Keratinocyte (primary cell): ENCODE results near the gene OR10H5. TPM values are rescaled to one million over a fixed set of nuclear protein-coding genes. Genes with fewer than 3 reads are reported as not detected.
"Not testable (repeated sequence)": the region's sequence is repeated elsewhere in the genome, so short reads cannot be mapped to it uniquely, and the experiment has no call there.

Experiments
- DNase-seq: peaks from one replicate; pipeline ENCODE4 v3.0.0-alpha.2; 2011; ENCODE audit warnings: low read depth, missing footprints, low spot score
- FAIRE-seq: peaks from 2 replicates; lab custom pipeline; 2011; peaks lifted over from hg19 to GRCh38; lab: Jason Lieb, UNC
- H2AFZ ChIP-seq: 2 replicates; pipeline ENCODE4 v1.6.0; 2012; ENCODE audit warnings: low read length, control low read depth, inconsistent platforms; ENCODE audit not compliant: control insufficient read depth
- H3K27ac ChIP-seq: 2 replicates; pipeline ENCODE4 v1.5.1; 2011; ENCODE audit warnings: low read length; ENCODE audit not compliant: control insufficient read depth, insufficient read depth
- H3K27me3 ChIP-seq: 3 replicates; pipeline ENCODE4 v1.6.0; 2011; ENCODE audit warnings: low read length; ENCODE audit not compliant: control insufficient read depth, insufficient read depth; ENCODE audit errors: extremely low read depth
- H3K36me3 ChIP-seq, 2 experiments: 2 replicates in 1 of 2; 3 replicates in 1 of 2; pipeline ENCODE4 v1.5.1; 2011; ENCODE audit warnings: low read length in 2 of 2, mild to moderate bottlenecking in 1 of 2; ENCODE audit not compliant: control insufficient read depth in 2 of 2, insufficient read depth in 2 of 2; ENCODE audit errors: extremely low read depth in 1 of 2
- H3K4me1 ChIP-seq: 3 replicates; pipeline ENCODE4 v1.5.1; 2011; ENCODE audit warnings: low read length; ENCODE audit not compliant: control insufficient read depth, insufficient read depth; ENCODE audit errors: extremely low read depth
- H3K4me2 ChIP-seq: 3 replicates; pipeline ENCODE4 v1.6.0; 2011; ENCODE audit warnings: low read depth, low read length; ENCODE audit not compliant: control insufficient read depth, insufficient read depth; ENCODE audit errors: extremely low read depth
- H3K4me3 ChIP-seq, 3 experiments: fragments of 200-600 bp in 1 of 3; sonication (generic) in 1 of 3; 2 replicates in 2 of 3; 3 replicates in 1 of 3; pipeline ENCODE4 v1.5.1; 2011 to 2016; ENCODE audit warnings: low read length in 3 of 3, mild to moderate bottlenecking in 3 of 3, control low read depth in 2 of 3, inconsistent platforms in 1 of 3, low read depth in 1 of 3, mixed read lengths in 1 of 3, mixed run types in 1 of 3, moderate library complexity in 1 of 3; ENCODE audit not compliant: control insufficient read depth in 2 of 3, insufficient read depth in 2 of 3; ENCODE audit errors: extremely low read depth in 1 of 3
- H3K79me2 ChIP-seq: 2 replicates; pipeline ENCODE4 v1.6.0; 2012; ENCODE audit warnings: low read length; ENCODE audit not compliant: control insufficient read depth, insufficient read depth
- H3K9ac ChIP-seq: 3 replicates; pipeline ENCODE4 v1.6.0; 2011; ENCODE audit warnings: low read length; ENCODE audit not compliant: control insufficient read depth, insufficient read depth; ENCODE audit errors: extremely low read depth
- H3K9me1 ChIP-seq: 3 replicates; pipeline ENCODE4 v1.6.0; 2011; ENCODE audit warnings: low read length; ENCODE audit not compliant: control insufficient read depth, insufficient read depth; ENCODE audit errors: extremely low read depth
- H3K9me3 ChIP-seq: 2 replicates; pipeline ENCODE4 v1.5.1; 2012; ENCODE audit warnings: low read depth, low read length; ENCODE audit not compliant: control insufficient read depth
- H4K20me1 ChIP-seq: 3 replicates; pipeline ENCODE4 v1.6.0; 2011; ENCODE audit warnings: low read length; ENCODE audit not compliant: control insufficient read depth, insufficient read depth; ENCODE audit errors: extremely low read depth
- EZH2 ChIP-seq: IDR thresholded peaks from one replicate; pipeline ENCODE4 v1.6.1; 2012; ENCODE audit warnings: inconsistent platforms, mild to moderate bottlenecking, low read length, moderate library complexity
- dilution Hi-C: fragments of 300-500 bp; cut with MboI; formaldehyde crosslinking; loops from one replicate; pipeline ENCODE4 v1.7.0; 2020; ENCODE audit warnings: low sequenced_read_pairs; ENCODE audit not compliant: extremely low pct_ligation_motif_present
- polyA plus RNA-seq, 5 experiments: library from polyadenylated mRNA; depleted of rRNA in 3 of 5; stranded (reverse) in 3 of 5; stranded (forward) in 1 of 5; unstranded in 1 of 5; fragments of >200 nt; gene quantifications; 1 replicate in 1 of 5; 2 replicates in 3 of 5; 3 replicates in 1 of 5; pipeline versions ENCODE4 v1.2.1 to v1.2.3, GENCODE V29; 2011 to 2012; ENCODE audit warnings: missing spikeins in 2 of 5, low read depth in 1 of 5, low replicate concordance in 1 of 5
- TF ChIP-seq, protein P1 (sequence below), 3 experiments: IDR thresholded peaks in 1 of 3; conservative IDR thresholded peaks in 1 of 3; optimal IDR thresholded peaks in 1 of 3; 2 replicates in 2 of 3; 3 replicates in 1 of 3; pipeline versions ENCODE3 to v1.5.1; 2011; ENCODE audit warnings: low read length in 3 of 3, mild to moderate bottlenecking in 3 of 3, moderate library complexity in 2 of 3, control low read depth in 1 of 3, inconsistent platforms in 1 of 3; ENCODE audit not compliant: insufficient read depth in 2 of 3; ENCODE audit errors: extremely low read depth in 1 of 3

OR10H5 gene
- polyA plus RNA-seq, 1 donor (not counting 4 experiments of a cell fraction or from before 2014, with no cell fraction given), result not detected

DNA sequence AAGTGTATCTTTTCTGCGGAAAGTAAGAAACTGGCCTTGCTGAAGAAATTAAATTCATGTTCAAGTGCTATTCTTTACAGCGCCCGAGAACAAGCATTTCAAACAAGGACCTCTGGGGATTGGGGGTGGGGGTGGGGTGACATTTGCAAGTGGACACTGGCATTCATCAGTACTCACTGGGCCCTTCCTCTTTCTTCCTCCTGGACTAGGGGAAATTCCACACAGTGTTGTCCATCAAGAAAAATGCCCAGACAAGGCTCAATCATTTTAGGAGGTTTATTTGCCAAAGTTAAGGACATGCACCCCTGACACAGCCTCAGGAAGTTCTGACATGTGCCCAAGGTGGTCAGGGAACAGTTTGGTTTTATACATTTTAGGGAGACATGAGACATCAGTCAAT is 50.9 kb downstream of the OR10H5 start:
- Histone ChIP-seq H3K4me1 (peaks cover 41% of the 10 kb centered on the region), H4K20me1 (no peaks in the 10 kb centered on the region), H2AFZ (peak overlapping the region; percentile 54), H3K9me1 (no peaks in the 10 kb centered on the region), H3K36me3 (no peaks in the 10 kb centered on the region), H3K27me3 (no peaks in the 10 kb centered on the region), H3K4me3 (no peak overlapping the region), H3K79me2 (no peaks in the 10 kb centered on the region), H3K9ac (no peak overlapping the region), H3K27ac (peak overlapping the region; percentile 52), H3K4me2 (no peak overlapping the region), H3K9me3 (no peaks in the 10 kb centered on the region)
- TF ChIP-seq EZH2, result no peak
- TF ChIP-seq, protein P1, sequence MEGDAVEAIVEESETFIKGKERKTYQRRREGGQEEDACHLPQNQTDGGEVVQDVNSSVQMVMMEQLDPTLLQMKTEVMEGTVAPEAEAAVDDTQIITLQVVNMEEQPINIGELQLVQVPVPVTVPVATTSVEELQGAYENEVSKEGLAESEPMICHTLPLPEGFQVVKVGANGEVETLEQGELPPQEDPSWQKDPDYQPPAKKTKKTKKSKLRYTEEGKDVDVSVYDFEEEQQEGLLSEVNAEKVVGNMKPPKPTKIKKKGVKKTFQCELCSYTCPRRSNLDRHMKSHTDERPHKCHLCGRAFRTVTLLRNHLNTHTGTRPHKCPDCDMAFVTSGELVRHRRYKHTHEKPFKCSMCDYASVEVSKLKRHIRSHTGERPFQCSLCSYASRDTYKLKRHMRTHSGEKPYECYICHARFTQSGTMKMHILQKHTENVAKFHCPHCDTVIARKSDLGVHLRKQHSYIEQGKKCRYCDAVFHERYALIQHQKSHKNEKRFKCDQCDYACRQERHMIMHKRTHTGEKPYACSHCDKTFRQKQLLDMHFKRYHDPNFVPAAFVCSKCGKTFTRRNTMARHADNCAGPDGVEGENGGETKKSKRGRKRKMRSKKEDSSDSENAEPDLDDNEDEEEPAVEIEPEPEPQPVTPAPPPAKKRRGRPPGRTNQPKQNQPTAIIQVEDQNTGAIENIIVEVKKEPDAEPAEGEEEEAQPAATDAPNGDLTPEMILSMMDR (optimal IDR thresholded peaks at IDR 0.05 in 1 of 3, IDR thresholded peaks at IDR 0.05 in 1 of 3, conservative IDR thresholded peaks at IDR 0.05 in 1 of 3; ENCODE audit: extremely low read depth in 1 of 3, insufficient read depth in 2 of 3, low read length in 3 of 3), result no peak
- FAIRE-seq, result no peak
- no peak for DNase-seq
- dilution Hi-C loops, result no loop called here

DNA sequence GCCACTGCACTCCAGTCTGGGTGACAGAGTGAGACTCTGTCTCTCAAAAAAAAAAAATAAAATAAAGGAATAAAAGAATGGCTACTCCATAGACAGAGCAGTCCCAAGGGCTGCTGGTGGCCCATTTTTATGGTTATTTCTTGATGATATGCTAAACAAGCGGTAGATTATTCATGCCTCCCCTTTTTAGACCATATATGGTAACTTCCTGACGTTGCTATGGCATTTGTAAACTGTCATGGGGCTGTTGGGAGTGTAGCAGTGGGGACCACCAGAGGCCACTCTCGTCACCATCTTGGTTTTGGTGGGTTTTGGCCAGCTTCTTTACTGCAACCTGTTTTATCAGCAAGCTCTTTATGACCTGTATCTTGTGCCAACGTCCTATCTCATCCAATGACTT is 52.4 kb downstream of the OR10H5 start:
- FAIRE-seq, H3K79me2 ChIP-seq, H3K9me1 ChIP-seq, H3K36me3 ChIP-seq, H3K4me2 ChIP-seq, H3K9me3 ChIP-seq, H3K27me3 ChIP-seq, H3K9ac ChIP-seq, dilution Hi-C loops, H3K27ac ChIP-seq, DNase-seq, H2AFZ ChIP-seq, H3K4me3 ChIP-seq, H4K20me1 ChIP-seq: not testable (repeated sequence)
- peaks cover 26% of the 10 kb centered on the region for H3K4me1 ChIP-seq

DNA sequence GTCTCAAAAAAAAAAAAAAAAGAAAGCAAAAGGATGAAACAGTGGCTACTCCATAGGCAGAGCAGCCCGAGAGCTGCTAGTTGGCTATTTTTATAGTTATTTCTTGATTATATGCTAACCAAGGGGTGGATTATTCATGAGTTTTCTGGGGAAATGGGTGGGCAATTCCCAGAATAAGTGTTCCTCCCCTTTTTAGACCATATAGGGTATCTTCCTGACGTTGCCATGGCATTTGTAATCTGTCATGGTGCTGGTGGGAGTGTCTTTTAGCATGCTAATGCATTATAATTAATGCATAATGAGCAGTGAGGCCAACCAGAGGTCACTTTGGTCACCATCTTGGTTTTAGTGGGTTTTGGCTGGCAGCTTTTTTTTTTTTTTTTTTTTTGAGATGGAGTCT is 53.4 kb downstream of the OR10H5 start:
- DNase-seq (no peak), FAIRE-seq (no peak)
- no peak overlapping the region for H3K4me3 ChIP-seq
- H3K4me1 ChIP-seq, result peaks cover 16% of the 10 kb centered on the region
- H3K27ac ChIP-seq, result no peak overlapping the region
- no peaks in the 10 kb centered on the region for H3K9me3 ChIP-seq
- no peak overlapping the region for H3K4me2 ChIP-seq
- TF ChIP-seq, protein P1 (optimal IDR thresholded peaks at IDR 0.05 in 1 of 3, IDR thresholded peaks at IDR 0.05 in 1 of 3, conservative IDR thresholded peaks at IDR 0.05 in 1 of 3; ENCODE audit: extremely low read depth in 1 of 3, insufficient read depth in 2 of 3, low read length in 3 of 3), result no peak
- TF ChIP-seq EZH2, result no peak
- H4K20me1 ChIP-seq, result no peaks in the 10 kb centered on the region
- H3K27me3 ChIP-seq, result peaks cover 3% of the 10 kb centered on the region
- no peaks in the 10 kb centered on the region for H3K36me3 ChIP-seq
- dilution Hi-C loops, result no loop called here
- H3K9me1 ChIP-seq, result no peaks in the 10 kb centered on the region
- no peaks in the 10 kb centered on the region for H3K79me2 ChIP-seq
- H3K9ac ChIP-seq, result no peak overlapping the region
- no peak overlapping the region for H2AFZ ChIP-seq
